BJ (cell line): ENCODE data around the gene NOX4. TPM values are rescaled to one million over a fixed set of nuclear protein-coding genes. Genes with fewer than 3 reads are reported as not detected.
A peak's percentile ranks its signal among the peaks of the same experiment; 100 is the strongest.

ENCODE experiments used
- CTCF ChIA-PET: fragments of 350-600 bp; formaldehyde crosslinking; extraction: SDS; loops from one replicate; lab custom pipeline; 2021; ENCODE audit warnings: antibody characterized with exemption, inconsistent platforms; lab: Yijun Ruan, JAX
- POLR2A ChIA-PET: fragments of 300-600 bp; sonication (Branson Sonifier 250); formaldehyde crosslinking; extraction: SDS; loops from one replicate; lab custom pipeline; 2021; ENCODE audit warnings: antibody characterized with exemption; lab: Charles Lee
- DNase-seq: peaks from one replicate; pipeline ENCODE4 v3.0.0-alpha.2; 2011; ENCODE audit warnings: low read depth
- H3K27me3 ChIP-seq: 2 replicates; pipeline ENCODE4 v1.6.0; 2011; ENCODE audit warnings: low read length; ENCODE audit not compliant: control insufficient read depth, insufficient read depth
- H3K36me3 ChIP-seq: 2 replicates; pipeline ENCODE4 v1.5.1; 2011; ENCODE audit warnings: low read length; ENCODE audit not compliant: control insufficient read depth, insufficient read depth
- H3K4me3 ChIP-seq: 2 replicates; pipeline ENCODE4 v1.5.1; 2011; ENCODE audit warnings: low read depth, mild to moderate bottlenecking, control low read depth, low read length
- CTCF ChIP-seq: IDR thresholded peaks from 2 replicates; pipeline ENCODE4 v1.5.1; 2011; ENCODE audit warnings: low read depth, mild to moderate bottlenecking, control low read depth, inconsistent platforms, low read length, moderate library complexity; ENCODE audit not compliant: insufficient read depth
- polyA plus RNA-seq: library from polyadenylated mRNA; depleted of rRNA; stranded (reverse); fragments of >200 nt; gene quantifications from 2 replicates; pipeline ENCODE4 v1.2.3, GENCODE V29; 2011

Gene NOX4
- polyA plus RNA-seq, 1 experiment, result 3.7 TPM

- TF ChIP-seq CTCF, result no peak
- H3K27me3 ChIP-seq, result no peaks in the 10 kb centered on the region
- CTCF ChIA-PET, result no interaction called here
- no peak for DNase-seq
- no peaks in the 10 kb centered on the region for H3K36me3 ChIP-seq
- POLR2A ChIA-PET, result no interaction called here
- H3K4me3 ChIP-seq, result no peak overlapping the region
Measured at GRCh38 chr11:89529626-89530380, 38.6 kb upstream of the NOX4 start.

- no peak for TF ChIP-seq CTCF
- H3K36me3 ChIP-seq, result no peaks in the 10 kb centered on the region
- no peak overlapping the region for H3K4me3 ChIP-seq
- no peaks in the 10 kb centered on the region for H3K27me3 ChIP-seq
- POLR2A ChIA-PET, result no interaction called here
- CTCF ChIA-PET, result interaction anchor here (1.1 kb wide), 1 partner anchor 19 kb away, joined by 3 read pairs; no protein-coding TSS in a partner anchor
- no peak for DNase-seq
Measured at GRCh38 chr11:89521792-89522191, 30.6 kb upstream of the NOX4 start.

GRCh38 chr11:89521294-89521693 lies 30.1 kb upstream of the NOX4 start:
- peak; percentile 63 for DNase-seq

GRCh38 chr11:89516496-89516895 lies 25.3 kb upstream of the NOX4 start:
- no peak for TF ChIP-seq CTCF
- ChIA-PET POLR2A (no interaction called here), CTCF (interaction anchor here (1.1 kb wide), 1 partner anchor 26 kb away, joined by 4 read pairs; no protein-coding TSS in a partner anchor)
- Histone ChIP-seq H3K4me3 (no peak overlapping the region), H3K27me3 (no peaks in the 10 kb centered on the region), H3K36me3 (no peaks in the 10 kb centered on the region)
- DNase-seq, result no peak

More at GRCh38 chr11:89521294-89521693, 30.1 kb upstream of the NOX4 start:
- Histone ChIP-seq H3K27me3 (no peaks in the 10 kb centered on the region), H3K4me3 (no peak overlapping the region), H3K36me3 (no peaks in the 10 kb centered on the region)
- ChIA-PET POLR2A (no interaction called here), CTCF (no interaction called here)
- TF ChIP-seq CTCF, result no peak

- CTCF ChIA-PET, result no interaction called here
- no peak overlapping the region for H3K4me3 ChIP-seq
- no peaks in the 10 kb centered on the region for H3K36me3 ChIP-seq
- no peak for TF ChIP-seq CTCF
- DNase-seq, result no peak
- no peaks in the 10 kb centered on the region for H3K27me3 ChIP-seq
- POLR2A ChIA-PET, result no interaction called here
Measured at GRCh38 chr11:89508544-89508943, 17.4 kb upstream of the NOX4 start.
